ENCODE results near the gene CPT1B.
A peak's percentile ranks its signal among the peaks of the same experiment; 100 is the strongest.
"Not testable (repeated sequence)": the region's sequence is repeated elsewhere in the genome, so short reads cannot be mapped to it uniquely, and the experiment has no call there.

The CPT1B gene

DNA sequence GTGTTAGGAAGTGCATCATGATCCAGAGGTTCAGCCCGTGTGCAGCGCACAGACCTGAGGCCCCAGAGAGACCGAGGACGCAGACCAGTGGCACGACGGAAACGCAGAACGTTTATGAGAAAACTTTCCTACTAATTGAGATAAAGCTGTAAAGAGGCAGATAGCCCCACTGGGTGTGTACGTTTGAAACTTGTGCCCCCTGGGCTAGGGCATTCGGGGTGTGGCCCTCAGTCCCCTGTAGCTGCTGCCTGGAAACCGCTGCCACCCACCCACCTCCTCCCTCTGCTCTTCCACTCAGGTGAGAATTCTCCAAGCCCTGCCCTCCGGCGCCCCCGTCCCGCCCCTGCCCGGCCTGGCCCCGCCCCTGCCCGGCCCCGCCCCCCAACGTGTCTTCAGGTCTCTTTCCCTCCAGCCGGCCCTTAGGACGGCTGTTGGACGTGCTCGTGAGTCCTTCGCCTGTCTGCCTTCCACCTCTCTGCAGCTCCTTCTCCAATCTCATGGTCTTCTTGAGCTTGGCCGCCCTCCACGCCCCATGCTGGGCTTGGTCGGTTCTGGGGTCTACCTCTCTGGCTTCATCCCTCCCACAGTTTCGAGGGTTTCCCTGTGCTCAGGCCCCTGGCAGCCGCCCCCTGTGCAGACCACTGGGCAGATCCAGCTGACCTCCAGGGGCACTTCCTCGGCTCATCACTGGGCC lies 34.4 kb upstream of the CPT1B start:
- H3K27ac ChIP-seq = peak overlapping the region; percentile 81
- TF ChIP-seq ZFX (IDR thresholded peaks at IDR 0.05; ENCODE audit: borderline replicate concordance) = no peak
- TF ChIP-seq, protein P1, sequence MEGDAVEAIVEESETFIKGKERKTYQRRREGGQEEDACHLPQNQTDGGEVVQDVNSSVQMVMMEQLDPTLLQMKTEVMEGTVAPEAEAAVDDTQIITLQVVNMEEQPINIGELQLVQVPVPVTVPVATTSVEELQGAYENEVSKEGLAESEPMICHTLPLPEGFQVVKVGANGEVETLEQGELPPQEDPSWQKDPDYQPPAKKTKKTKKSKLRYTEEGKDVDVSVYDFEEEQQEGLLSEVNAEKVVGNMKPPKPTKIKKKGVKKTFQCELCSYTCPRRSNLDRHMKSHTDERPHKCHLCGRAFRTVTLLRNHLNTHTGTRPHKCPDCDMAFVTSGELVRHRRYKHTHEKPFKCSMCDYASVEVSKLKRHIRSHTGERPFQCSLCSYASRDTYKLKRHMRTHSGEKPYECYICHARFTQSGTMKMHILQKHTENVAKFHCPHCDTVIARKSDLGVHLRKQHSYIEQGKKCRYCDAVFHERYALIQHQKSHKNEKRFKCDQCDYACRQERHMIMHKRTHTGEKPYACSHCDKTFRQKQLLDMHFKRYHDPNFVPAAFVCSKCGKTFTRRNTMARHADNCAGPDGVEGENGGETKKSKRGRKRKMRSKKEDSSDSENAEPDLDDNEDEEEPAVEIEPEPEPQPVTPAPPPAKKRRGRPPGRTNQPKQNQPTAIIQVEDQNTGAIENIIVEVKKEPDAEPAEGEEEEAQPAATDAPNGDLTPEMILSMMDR (IDR thresholded peaks at IDR 0.05) = no peak

DNA sequence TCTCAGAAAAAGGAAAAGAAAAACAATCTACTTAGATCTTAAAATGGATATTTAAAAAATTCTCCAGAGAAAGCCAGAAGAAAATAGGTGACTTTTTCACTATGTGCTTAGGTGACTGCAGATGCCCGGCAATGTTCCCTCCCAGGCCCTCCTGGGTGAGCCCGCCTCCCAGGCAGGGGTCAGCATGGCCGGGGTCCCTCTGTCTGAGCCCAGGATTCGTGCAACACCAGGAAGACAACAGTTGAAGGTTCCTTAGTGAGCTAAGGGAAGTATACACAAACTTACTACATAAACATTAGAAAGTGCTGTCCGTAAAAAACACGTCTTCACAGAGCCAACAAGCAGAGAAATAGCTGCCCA lies 33.9 kb upstream of the CPT1B start:
- TF ChIP-seq ZFX (IDR thresholded peaks at IDR 0.05; ENCODE audit: borderline replicate concordance) = no peak
- peak overlapping the region; percentile 81 for H3K27ac ChIP-seq

DNA sequence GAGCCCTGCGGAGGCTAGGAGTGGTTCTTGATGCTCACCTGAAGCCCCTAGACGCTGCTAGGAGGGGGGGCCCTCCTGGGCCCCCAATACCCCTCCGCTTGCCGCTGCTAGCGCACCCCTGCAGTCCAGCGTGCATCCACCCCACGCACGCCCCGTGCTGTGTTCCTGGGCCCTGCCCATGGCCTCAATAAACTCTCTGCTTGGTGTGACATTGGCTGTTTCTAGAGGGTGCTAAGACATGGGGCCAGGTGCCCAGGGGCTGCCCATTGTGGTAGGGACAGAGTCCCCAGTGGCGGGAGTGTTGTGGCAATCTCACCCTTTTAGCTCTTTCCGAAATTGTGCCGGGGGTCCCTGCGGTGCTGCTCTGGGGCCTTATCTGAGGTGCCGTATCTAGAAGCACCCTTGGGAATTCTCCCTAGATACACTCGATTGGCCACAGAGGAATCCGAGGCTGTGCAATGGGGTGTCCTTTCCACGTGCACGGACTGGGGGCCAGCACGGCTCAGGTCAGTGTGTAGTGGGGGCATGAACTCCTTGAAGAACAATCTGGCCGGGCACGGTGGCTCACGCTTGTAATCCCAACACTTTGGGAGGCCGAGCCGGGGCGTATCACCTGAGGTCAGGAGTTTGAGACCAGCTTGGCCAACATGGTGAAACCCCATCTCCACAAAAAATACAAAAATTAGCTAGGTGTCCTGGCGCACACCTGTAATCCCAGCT lies 33.3 kb upstream of the CPT1B start:
- peak overlapping the region; percentile 81 for H3K27ac ChIP-seq
- no peak for TF ChIP-seq ZFX (IDR thresholded peaks at IDR 0.05; ENCODE audit: borderline replicate concordance)

DNA sequence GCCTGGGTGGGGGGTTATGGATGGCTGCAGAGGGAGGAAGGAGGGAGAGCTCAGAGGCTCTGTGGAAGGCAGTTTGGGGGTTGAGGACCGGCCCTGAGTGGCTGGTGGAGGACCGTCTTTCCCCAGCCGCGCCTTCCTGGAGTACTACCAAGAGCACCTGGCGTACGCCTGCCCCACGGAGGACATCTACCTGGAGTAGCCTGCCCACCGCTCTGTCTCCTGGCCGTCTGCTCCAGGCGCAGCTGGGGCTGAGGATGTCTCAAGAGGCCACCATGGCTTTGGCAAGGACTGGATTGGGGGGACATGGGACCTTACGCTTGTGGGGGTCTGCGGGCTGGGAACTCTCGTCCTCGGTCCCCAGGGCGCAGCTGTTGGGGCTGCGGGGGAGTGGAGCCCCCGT lies 32.4 kb upstream of the CPT1B start:
- no peak overlapping the region for H3K27ac ChIP-seq
- no peak for TF ChIP-seq ZFX (IDR thresholded peaks at IDR 0.05; ENCODE audit: borderline replicate concordance)
- TF ChIP-seq, protein P1 (IDR thresholded peaks at IDR 0.05) = no peak

DNA sequence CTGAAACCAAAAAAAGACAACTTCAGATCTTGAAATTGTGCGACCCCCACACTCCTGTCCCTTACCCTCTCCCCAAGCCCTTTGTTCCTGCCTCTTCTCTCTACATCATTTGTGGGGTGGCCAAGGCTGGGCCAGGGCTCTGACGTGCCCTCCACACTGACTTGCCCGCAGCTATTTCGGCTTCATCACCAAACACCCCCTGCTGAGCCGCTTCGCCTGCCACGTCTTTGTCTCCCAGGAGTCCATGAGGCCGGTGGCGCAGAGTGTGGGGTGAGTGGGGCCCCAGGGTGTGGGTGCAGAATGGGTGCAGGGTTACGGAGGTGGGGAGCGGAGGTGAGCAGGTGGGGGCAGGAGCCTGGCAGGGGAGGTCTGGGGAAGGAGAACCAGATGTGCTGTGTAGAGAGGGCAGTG lies 31.8 kb upstream of the CPT1B start:
- TF ChIP-seq ZFX (IDR thresholded peaks at IDR 0.05; ENCODE audit: borderline replicate concordance) = no peak
- TF ChIP-seq, protein P1 (IDR thresholded peaks at IDR 0.05) = no peak
- H3K27ac ChIP-seq = no peak overlapping the region

DNA sequence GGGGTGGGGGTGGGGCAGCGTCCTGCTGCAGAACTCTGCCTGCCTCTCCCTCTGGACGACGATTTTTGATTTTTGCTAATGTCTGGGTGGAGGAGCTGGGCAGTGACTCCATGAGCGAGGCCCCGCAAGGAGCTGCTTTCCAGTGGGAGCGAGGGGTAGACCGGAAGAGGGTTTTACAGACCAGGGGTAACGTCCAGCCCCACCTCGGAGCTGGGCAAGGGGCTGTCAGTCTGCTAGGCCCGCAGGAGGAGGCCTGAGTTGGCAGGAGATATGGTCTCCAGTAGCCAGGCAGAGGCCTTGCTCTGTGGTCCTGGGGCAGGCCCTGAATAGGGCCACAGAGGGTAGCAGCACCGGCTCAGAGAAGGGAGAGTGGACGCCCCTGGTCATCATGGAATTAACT lies 31.4 kb upstream of the CPT1B start:
- H3K27ac ChIP-seq = no peak overlapping the region
- TF ChIP-seq ZFX (IDR thresholded peaks at IDR 0.05; ENCODE audit: borderline replicate concordance) = no peak
- TF ChIP-seq, protein P1 (IDR thresholded peaks at IDR 0.05) = no peak

DNA sequence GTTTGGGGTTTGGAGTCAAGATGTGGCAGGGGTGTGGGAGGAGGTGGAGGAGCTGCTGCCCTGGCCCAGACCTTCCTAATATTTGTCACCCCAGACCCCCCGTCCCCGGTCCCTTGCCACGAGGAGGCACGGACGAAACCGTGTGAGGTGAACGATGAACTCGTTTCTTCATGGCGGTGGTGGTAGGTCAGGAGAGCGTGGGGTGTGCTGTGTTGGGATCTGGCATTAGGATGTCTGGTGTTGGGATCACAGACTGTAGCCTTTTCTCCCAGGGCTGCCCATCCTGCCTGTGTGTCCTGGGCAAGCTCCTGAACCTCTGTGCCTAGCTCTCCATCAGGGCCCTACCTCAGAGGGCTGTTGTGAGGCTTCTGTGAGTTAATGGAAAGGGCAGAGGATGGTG lies 30.8 kb upstream of the CPT1B start:
- H3K27ac ChIP-seq = no peak overlapping the region
- TF ChIP-seq ZFX (IDR thresholded peaks at IDR 0.05; ENCODE audit: borderline replicate concordance) = no peak
- TF ChIP-seq, protein P1 (IDR thresholded peaks at IDR 0.05) = no peak

DNA sequence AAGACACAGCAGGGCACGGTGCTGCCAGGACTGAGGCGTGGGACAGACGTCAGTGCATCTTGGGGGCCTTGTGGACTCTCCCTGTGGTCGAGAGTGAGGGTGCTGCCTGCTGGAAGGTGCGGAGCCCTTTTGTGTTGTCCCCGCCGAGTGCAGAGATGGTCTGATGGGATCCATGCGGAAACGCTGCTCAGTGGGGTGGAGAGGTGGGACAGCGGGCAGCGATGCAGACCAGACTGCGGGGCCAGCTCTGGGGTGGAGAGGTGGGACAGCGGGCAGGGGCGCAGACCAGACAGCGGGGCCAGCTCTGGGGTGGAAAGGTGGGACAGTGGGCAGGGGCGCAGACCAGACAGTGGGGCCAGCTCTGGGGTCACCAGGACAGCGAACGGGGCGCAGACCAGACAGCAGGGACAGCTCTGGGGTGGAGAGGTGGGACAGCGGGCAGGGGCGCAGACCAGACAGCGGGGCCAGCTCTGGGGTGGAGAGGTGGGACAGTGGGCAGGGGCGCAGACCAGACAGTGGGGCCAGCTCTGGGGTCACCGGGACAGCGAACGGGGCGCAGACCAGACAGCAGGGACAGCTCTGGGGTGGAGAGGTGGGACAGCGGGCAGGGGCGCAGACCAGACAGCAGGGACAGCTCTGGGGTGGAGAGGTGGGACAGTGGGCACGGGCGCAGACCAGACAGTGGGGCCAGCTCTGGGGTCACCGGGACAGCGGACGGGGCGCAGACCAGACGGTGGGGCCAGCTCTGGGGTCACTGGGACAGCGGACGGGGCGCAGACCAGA lies 30.0 kb upstream of the CPT1B start:
- H3K27ac ChIP-seq = not testable (repeated sequence)

Data from 22Rv1 (cell line).